GM18909 (cell line): ENCODE measurements around the gene NDST3.

Source experiments
- ATAC-seq: cut with Tn5 transposase; IDR thresholded peaks from one replicate; pipeline ENCODE4 v1.9.1; 2021; ENCODE audit warnings: mild to moderate bottlenecking; ENCODE audit not compliant: unreplicated experiment, poor library complexity

The NDST3 gene

GRCh38 chr4:118034053-118034785 is at the start of gene NDST3:
Gene NDST3, plus strand, starts transcription at chr4:118034486. Its CDS starts 19,425 bp downstream, at chr4:118053911.
- ATAC-seq = peak; percentile 74

DNA sequence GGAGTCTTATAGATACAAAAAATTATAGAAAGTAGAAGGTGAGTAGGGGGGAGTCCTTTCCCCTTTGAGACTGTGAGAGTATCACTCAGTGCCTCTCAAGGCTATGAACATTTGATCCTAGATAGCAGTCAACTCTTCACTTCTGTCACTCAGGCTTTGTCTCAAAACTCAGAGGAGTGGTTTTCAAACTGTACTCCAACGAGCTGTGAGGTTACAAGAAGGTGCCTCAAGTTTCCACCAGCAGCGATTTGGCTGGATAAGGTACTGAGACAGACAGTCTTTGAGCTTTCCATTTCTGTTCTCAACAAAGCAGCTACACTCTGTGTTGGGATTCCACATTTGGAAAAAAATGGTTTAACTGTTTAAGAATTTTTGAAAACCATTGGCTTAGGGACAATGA is 48.0 kb upstream of the NDST3 start:
- no peak for ATAC-seq

- no peak for ATAC-seq
These were observed 46.8 kb upstream of the NDST3 start for GRCh38 chr4:117987464-117987863.

GRCh38 chr4:117996891-117997290 is 37.4 kb upstream of the NDST3 start:
- ATAC-seq = no peak

DNA sequence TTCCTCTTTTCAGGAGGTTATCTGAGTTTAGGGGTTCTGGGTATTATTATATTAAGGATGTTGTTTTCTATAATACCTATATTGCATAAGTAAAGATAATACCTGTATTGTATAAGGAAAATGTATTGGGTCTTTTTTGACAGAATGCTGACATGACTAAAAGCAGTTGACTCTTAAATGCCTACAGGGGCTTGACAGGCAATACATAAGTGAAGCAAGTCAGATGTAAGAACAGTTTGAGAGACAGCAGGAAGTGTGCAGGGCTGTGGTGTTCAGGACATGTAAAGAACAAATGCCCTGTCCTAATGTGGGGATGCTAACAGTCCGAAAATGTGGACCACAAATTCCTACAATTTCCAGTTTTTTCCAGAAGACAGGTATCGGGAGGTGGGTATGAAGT is 30.2 kb upstream of the NDST3 start:
- no peak for ATAC-seq

- ATAC-seq = no peak
These were observed 28.4 kb upstream of the NDST3 start for GRCh38 chr4:118005883-118006282.

- no peak for ATAC-seq
These were observed 22.1 kb upstream of the NDST3 start for GRCh38 chr4:118012142-118012541.

DNA sequence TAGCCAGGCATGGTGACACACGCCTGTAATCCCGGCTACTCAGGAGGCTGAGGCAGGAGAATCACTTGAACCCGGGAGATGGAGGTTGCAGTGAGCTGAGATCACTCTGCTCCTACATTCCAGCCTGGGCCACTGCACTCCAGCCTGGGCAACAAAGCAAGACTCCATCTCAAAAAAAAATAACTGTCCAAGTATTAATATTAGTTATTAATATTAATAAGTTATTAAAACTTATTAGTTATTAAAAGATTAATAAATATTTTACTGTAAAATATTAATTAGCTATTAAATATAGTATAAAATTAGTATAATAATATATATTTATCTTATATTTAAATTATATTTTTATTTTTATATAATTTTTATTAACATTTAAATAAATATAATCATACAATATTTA is 19.5 kb upstream of the NDST3 start:
- no peak for ATAC-seq

DNA sequence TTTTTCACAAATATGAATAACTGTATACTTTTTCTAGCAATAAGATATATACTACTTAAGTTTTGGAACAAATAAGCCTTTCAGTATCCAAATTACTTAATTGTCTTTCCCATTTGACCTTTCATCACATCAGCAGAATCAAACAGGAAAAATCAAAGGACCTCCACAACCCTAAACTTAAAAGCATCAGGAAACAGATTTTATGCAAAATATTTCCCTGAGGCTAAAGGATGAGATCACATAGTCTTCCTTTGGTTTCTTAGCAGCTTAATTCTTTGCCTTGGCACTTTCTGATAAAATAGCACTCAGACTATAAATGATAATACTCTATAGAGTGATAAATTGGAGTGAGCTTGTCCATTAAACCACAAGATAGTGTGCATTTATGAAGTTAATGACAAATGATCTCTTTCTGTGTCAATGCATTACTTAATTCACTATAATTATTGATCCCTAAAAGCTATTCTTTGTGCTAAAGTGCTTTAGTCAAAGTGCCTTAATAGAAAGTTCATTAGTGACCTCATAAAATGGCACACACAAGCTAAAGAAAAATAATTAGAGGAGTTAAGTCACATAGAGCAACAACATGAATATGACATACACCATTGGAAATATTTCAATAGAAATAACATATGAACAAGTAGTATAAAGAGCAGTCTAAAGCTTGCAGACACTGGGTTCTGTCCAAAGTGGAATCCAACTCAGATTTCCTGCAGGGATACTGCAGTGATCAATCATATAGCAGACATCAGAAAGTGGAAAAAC is 15.7 kb upstream of the NDST3 start:
- no peak for ATAC-seq

DNA sequence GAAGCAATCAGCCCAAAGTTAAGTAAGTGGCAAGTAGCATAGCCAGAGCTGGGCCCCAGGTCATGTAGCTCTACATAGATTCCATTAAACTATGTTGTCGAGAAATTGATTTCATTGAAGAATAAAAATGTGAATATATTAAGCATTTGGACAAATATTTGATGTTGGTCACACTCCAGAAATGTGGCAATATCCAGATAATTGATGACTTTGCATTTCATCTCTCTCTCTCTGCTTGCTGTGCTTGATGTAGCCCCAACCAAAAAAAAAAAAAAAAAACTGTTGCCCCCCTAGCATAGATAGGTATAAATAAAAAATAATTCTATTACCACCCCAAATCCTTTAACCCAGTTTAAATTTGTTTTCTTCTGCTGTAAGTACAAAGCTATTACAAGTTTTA is 7.5 kb upstream of the NDST3 start:
- no peak for ATAC-seq

DNA sequence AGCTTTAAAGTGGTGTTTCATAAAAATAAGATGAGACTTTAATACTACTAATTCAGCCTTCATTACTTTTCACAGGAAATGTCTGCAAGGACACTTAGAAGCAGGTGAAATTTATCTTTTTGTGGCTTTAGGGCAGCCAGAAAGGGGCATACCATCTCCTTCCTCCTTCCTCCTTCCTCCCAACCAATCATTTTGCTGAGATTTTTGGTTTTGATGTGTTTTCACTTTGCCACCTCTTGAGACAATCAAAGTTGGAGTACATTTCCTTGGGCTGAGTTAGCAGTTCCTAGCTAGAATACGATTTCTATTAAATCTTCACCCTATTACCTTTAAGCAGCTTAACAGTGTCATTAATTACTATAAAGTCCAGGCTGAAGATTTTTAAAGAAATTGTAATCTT is 5.1 kb upstream of the NDST3 start:
- ATAC-seq = no peak

- ATAC-seq = no peak
These were observed 1.6 kb upstream of the NDST3 start for GRCh38 chr4:118032691-118033090.

DNA sequence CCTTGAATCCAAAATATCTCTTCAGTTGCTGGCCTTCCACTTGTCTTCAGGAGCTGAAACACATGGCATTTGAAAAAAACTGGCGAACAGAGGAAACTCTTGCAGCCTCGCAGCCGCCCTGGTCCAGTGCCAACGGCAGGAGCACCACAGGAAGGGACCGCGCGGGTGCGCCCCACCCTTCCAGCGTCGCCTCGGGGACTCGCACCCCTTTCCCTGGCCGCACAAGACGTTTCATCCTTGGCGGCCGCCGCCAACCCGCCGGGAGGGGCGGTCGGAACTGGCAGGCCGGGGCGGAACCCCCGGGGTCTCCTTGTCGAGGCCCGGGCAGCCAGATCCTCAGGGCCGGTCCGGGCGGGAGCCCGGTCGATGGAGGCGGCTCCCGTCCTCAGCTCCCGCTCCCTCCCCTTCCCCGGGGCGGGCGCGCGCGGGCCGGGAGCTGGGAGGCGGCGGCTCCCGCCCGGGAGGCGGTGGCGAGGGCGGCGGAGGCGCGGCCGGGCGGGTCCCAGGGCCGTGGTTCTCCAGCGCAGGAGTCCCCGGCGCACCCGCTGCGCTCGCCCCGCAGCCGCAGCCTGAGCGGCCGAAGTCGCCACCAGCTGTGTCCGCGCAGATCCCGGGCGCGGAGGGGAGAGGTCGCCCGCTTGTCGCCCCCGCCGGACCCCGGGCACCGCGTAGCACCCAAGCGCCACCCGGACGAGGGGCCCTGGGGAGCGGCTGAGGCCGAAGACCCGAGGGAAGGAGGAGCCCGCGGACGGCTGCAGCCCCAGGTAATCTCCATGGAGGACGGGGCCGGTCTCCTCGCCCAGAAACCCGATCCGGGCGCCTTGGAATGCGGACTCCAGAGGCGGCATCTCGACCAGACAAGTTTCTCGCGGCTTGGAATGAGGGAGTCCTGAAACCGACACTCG is 886 bp upstream of the NDST3 start:
- ATAC-seq = no peak

GRCh38 chr4:118035309-118035708 is 1.0 kb downstream of the NDST3 start:
- no peak for ATAC-seq

DNA sequence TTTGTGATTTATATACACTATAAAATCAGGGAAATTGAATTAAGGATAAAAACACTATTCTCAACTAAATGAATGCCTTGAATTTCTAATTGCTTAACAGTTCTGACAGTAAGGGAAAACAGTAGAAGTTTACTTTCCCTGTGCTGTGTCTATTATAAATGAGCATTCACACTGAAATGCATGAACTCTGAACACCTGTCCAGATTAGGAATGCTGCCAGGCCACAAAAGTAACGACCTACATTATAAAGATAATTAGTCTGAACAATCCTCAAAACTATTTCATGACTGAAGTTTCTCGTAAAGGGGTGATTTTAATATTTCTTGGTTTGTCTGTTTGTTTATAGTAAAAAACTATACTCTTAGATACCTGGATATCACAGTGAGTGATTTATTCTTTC is 2.0 kb downstream of the NDST3 start:
- no peak for ATAC-seq

- no peak for ATAC-seq
These were observed 3.7 kb downstream of the NDST3 start for GRCh38 chr4:118037955-118038354.

DNA sequence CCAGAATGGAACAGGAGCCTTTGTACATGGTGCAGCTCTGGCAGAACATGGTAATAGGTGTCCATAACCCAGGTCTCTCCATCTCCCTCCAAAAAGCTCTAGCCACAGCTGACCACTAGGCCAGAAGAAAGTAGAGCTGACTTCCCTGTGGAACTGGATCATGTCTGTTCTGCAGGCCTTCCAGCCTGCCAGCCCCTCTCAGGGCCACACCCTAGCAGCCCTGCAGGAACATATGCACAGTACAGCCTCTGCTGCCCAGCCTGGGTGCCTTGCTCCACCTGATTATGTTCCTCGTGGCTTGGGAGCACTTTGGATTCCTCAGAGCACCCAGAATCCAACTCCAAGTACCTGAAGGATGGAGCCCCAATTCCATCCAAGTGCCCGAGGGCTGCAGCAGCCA is 12.0 kb downstream of the NDST3 start:
- ATAC-seq = no peak

DNA sequence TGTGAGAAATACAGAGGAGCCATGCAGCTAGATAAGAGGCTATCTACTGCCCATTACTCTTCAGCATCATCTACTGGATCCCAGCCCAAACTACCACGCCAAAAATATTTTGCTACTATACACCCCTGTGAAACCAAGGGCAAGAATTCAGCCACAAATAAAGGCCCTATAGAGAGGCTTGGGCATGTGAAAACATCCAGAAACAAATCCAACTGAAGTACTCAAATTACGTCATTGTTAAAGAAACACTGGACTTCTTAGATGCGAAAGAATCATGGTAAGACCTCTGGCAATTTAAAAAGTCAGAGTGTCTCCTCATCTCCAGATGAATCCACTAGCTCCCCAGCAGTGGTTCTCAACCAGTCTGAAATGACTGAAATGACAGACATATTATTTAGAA is 12.8 kb downstream of the NDST3 start:
- no peak for ATAC-seq

GRCh38 chr4:118058955-118059354 is 24.7 kb downstream of the NDST3 start:
- no peak for ATAC-seq

DNA sequence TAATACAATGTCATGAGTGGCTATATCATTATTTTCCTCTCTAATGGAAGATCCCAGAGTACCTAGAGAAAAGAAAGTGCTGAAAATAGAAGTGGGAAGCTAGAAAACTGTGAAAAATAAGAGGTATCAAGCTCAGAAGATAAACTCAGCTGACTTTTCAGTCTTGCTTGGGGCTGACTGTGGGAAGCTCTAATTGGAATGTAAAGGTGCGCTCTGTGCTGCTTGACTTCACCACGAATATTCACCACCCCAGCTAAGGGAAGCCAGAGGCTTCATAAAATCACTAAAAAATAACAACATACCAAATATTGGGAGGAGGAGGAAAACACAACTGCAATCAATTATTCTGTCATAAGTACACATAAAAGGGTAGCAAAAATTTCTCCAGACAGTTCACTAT is 25.1 kb downstream of the NDST3 start:
- ATAC-seq = no peak
